Gastrocnemius medialis (tissue), 4 donors: Measurements from ENCODE around the gene PHACTR3.

Experiments
- CTCF ChIP-seq, 5 experiments: fragments of 450-650 bp in 3 of 5; fragments of 200-600 bp in 2 of 5; sonication (generic) in 2 of 5; IDR thresholded peaks in 4 of 5; conservative IDR thresholded peaks in 1 of 5; 1 replicate in 4 of 5; 2 replicates in 1 of 5; pipeline ENCODE4 v1.5.1; 2016 to 2019; ENCODE audit warnings: antibody characterized with exemption in 5 of 5, mild to moderate bottlenecking in 3 of 5, moderate library complexity in 3 of 5
- POLR2A ChIP-seq, 2 donors: fragments of 450-650 bp; IDR thresholded peaks; one replicate each; pipeline ENCODE4 v1.6.1; 2017; ENCODE audit warnings: antibody characterized with exemption in 2 of 2, mild to moderate bottlenecking in 2 of 2, moderate library complexity in 2 of 2

- TF ChIP-seq CTCF (IDR thresholded peaks at IDR 0.05 in 4 of 5, conservative IDR thresholded peaks at IDR 0.05 in 1 of 5) (no peak), POLR2A (IDR thresholded peaks at IDR 0.05) (no peak)
Observed at GRCh38 chr20:59774204-59774641, 169.9 kb downstream of the PHACTR3 start.
